Measurements from ENCODE around the gene SYTL2.
A peak's percentile ranks its signal among the peaks of the same experiment; 100 is the strongest.

The SYTL2 gene

DNA sequence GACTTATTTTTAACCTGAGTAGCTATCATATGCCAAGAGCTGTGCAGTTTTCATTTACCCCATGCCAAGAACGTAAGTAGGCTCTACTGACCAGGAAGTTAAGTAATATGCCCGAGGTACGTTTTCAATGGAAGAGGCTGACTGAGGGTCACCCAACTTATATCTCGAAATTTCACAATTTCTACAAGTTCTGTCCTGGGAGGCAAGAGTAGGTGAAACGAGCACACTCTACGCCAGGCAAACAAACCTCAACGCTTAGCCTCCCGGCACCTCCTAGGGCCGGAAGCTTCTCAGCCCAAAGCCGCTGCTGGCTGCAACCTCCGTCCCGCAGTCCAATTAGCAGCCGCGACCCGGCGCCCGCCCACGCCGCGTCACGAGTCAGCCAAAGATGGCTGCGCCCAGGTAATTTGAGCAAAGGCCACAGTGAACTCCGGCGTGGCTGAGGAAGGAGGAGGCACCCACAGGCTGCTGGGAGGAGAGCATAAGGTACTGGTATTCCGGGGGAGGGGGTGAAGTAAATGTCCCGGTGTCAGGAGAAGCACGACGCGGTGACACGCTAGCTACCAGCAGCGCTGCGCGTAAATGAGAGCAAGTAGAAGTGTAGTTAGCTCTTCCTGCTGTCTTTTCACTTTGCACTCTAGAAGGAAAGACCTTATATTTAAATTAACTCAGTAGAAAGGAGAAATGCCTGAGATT lies 163.2 kb downstream of the SYTL2 start, which contains the start of gene TMEM126A:
TMEM126A (plus strand) TSS at position 364 of the 696 bp plus-strand sequence. CDS start 2,289 bp downstream, outside the sequence.
- peak; percentile 95 for DNase-seq

DNA sequence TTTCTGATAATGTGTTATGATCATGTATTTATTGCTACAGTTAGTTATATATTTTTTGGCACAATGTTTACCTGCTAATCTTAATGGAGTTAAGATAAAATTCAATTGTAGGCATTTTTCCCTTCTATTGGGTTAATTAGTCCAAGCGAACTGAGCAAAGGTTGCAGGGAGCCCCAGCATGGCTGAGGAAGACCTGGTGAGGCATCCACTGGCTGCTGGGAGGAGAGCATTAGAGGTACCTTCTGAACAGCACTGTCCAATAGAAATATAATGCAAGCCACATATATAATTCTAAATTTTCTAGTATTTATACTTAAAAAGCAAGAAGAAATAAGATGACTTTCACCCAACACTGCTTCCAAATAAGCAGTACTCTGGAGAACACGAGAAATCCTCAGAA lies 163.9 kb downstream of the SYTL2 start:
- DNase-seq: no peak

Data from activated CD8-positive, alpha-beta memory T cell treated with anti-CD3 and anti-CD28 coated beads for 24 hours (primary cell).